Hindlimb muscle (tissue), 1 donor: ENCODE data around the gene ZNF473. TPM values are rescaled to one million over a fixed set of nuclear protein-coding genes. Genes with fewer than 3 reads are reported as not detected.

Experiments used
- DNase-seq: peaks from one replicate; pipeline ENCODE4 v3.0.0-alpha.2; 2013
- polyA plus RNA-seq: library from polyadenylated mRNA; unstranded; fragments of 120-200 nt; gene quantifications from one replicate; pipeline ENCODE4 v1.2.1, GENCODE V29; 2013; ENCODE audit not compliant: insufficient read length

The ZNF473 gene
- polyA plus RNA-seq, 1 donor = 8.0 TPM

GRCh38 chr19:50003810-50004419 lies 21.9 kb upstream of the ZNF473 start:
- no peak for DNase-seq

GRCh38 chr19:50005428-50005827 lies 20.4 kb upstream of the ZNF473 start:
- DNase-seq = no peak

- DNase-seq = no peak
Measured at GRCh38 chr19:50007170-50007569, 18.6 kb upstream of the ZNF473 start.

GRCh38 chr19:50007947-50008346 lies 17.9 kb upstream of the ZNF473 start:
- no peak for DNase-seq

GRCh38 chr19:50008532-50008931 lies 17.3 kb upstream of the ZNF473 start:
- no peak for DNase-seq

GRCh38 chr19:50016225-50016807 lies 9.5 kb upstream of the ZNF473 start:
- DNase-seq = no peak

- DNase-seq = no peak
Measured at GRCh38 chr19:50020481-50020880, 5.3 kb upstream of the ZNF473 start.

- DNase-seq = no peak
Measured at GRCh38 chr19:50022823-50023222, 3.0 kb upstream of the ZNF473 start.

GRCh38 chr19:50024719-50025021 lies 1.1 kb upstream of the ZNF473 start:
- DNase-seq = no peak

- peak; percentile 100 for DNase-seq
Measured at GRCh38 chr19:50025022-50025793, 597 bp upstream of the ZNF473 start, which contains the start of gene VRK3. TSS of gene VRK3 (minus strand) at chr19:50025372. CDS start at chr19:50016162, 9,210 bp downstream.

GRCh38 chr19:50026550-50026906 lies 723 bp downstream of the ZNF473 start:
- DNase-seq = no peak

- DNase-seq = no peak
Measured at GRCh38 chr19:50030225-50030624, 4.4 kb downstream of the ZNF473 start.

GRCh38 chr19:50030937-50031336 lies 5.1 kb downstream of the ZNF473 start:
- no peak for DNase-seq

- DNase-seq = no peak
Measured at GRCh38 chr19:50036908-50037307, 11.1 kb downstream of the ZNF473 start.

- no peak for DNase-seq
Measured at GRCh38 chr19:50039968-50040367, 14.2 kb downstream of the ZNF473 start.

GRCh38 chr19:50040967-50041366 lies 15.2 kb downstream of the ZNF473 start:
- DNase-seq = no peak

- DNase-seq = no peak
Measured at GRCh38 chr19:50042363-50043024, 16.7 kb downstream of the ZNF473 start.

- DNase-seq = no peak
Measured at GRCh38 chr19:50043967-50044366, 18.2 kb downstream of the ZNF473 start.

- no peak for DNase-seq
Measured at GRCh38 chr19:50044922-50045321, 19.1 kb downstream of the ZNF473 start.

- no peak for DNase-seq
Measured at GRCh38 chr19:50046649-50047503, 21.1 kb downstream of the ZNF473 start.

- DNase-seq = no peak
Measured at GRCh38 chr19:50047671-50048070, 21.9 kb downstream of the ZNF473 start.

GRCh38 chr19:50050406-50051227 lies 24.8 kb downstream of the ZNF473 start:
- peak; percentile 38 for DNase-seq
